Kidney capillary endothelial cell (primary cell): Measurements from ENCODE around the gene GPR62.

ENCODE experiments used
- DNase-seq: peaks from one replicate; pipeline ENCODE4 v3.0.0-alpha.2; 2018; ENCODE audit warnings: low spot score

GPR62 gene

GRCh38 chr3:51938780-51939425 is 16.3 kb upstream of the GPR62 start:
- no peak for DNase-seq

GRCh38 chr3:51940648-51941462 is 14.3 kb upstream of the GPR62 start:
- no peak for DNase-seq

GRCh38 chr3:51941463-51941797 is 13.8 kb upstream of the GPR62 start:
- no peak for DNase-seq

GRCh38 chr3:51941798-51942602 is 13.2 kb upstream of the GPR62 start, which contains the start of the genes PARP3 and RRP9:
PARP3 (plus strand) TSS chr3:51942363; CDS start chr3:51943356, 993 bp downstream.
RRP9 (minus strand) TSS chr3:51941904; CDS start chr3:51941867, 37 bp downstream.
- DNase-seq = peak; percentile 100

- peak; percentile 31 for DNase-seq
Observed at GRCh38 chr3:51942603-51943450, 12.4 kb upstream of the GPR62 start.

- no peak for DNase-seq
Observed at GRCh38 chr3:51943451-51944391, 11.5 kb upstream of the GPR62 start.

GRCh38 chr3:51944451-51945021 is 10.6 kb upstream of the GPR62 start:
- DNase-seq = no peak

- no peak for DNase-seq
Observed at GRCh38 chr3:51945031-51945840, 9.9 kb upstream of the GPR62 start.

- DNase-seq = no peak
Observed at GRCh38 chr3:51945926-51946705, 9.1 kb upstream of the GPR62 start.

- DNase-seq = no peak
Observed at GRCh38 chr3:51946796-51947195, 8.4 kb upstream of the GPR62 start.

GRCh38 chr3:51947215-51947900 is 7.8 kb upstream of the GPR62 start:
- DNase-seq = no peak

GRCh38 chr3:51948016-51948580 is 7.1 kb upstream of the GPR62 start:
- DNase-seq = no peak

- no peak for DNase-seq
Observed at GRCh38 chr3:51949121-51949520, 6.1 kb upstream of the GPR62 start.

GRCh38 chr3:51950899-51951298 is 4.3 kb upstream of the GPR62 start:
- no peak for DNase-seq

- no peak for DNase-seq
Observed at GRCh38 chr3:51953445-51953844, 1.7 kb upstream of the GPR62 start.

GRCh38 chr3:51954105-51954504 is 1.1 kb upstream of the GPR62 start:
- DNase-seq = no peak

- no peak for DNase-seq
Observed at GRCh38 chr3:51954713-51955112, 468 bp upstream of the GPR62 start.
